Smooth muscle cell (in vitro differentiated cells): Measurements from ENCODE around the gene STAB1. TPM values are rescaled to one million over a fixed set of nuclear protein-coding genes. Genes with fewer than 3 reads are reported as not detected.

ENCODE experiments used
- DNase-seq: peaks from one replicate; lab custom pipeline; 2025; ENCODE audit not compliant: unreplicated experiment; lab: John Stamatoyannopoulos, UW
- H2AFZ ChIP-seq: fragments of 200-600 bp; sonication (generic); 2 replicates; pipeline ENCODE4 v1.6.0; 2016; ENCODE audit warnings: antibody characterized with exemption, low read depth, mild to moderate bottlenecking
- H3F3A ChIP-seq: fragments of 200-600 bp; sonication (generic); 2 replicates; pipeline ENCODE4 v1.6.0; 2017; ENCODE audit warnings: antibody characterized with exemption, low read depth
- H3K27ac ChIP-seq: fragments of 200-600 bp; sonication (generic); 2 replicates; pipeline ENCODE4 v1.5.1; 2016; ENCODE audit warnings: low read depth, mild to moderate bottlenecking
- H3K27me3 ChIP-seq: fragments of 200-600 bp; sonication (generic); 2 replicates; pipeline ENCODE4 v1.6.1; 2016; ENCODE audit warnings: low read depth, mild to moderate bottlenecking
- H3K36me3 ChIP-seq: fragments of 200-600 bp; sonication (generic); 2 replicates; pipeline ENCODE4 v1.5.1; 2016; ENCODE audit warnings: low read depth
- H3K4me1 ChIP-seq: fragments of 200-600 bp; sonication (generic); 2 replicates; pipeline ENCODE4 v1.5.1; 2016; ENCODE audit warnings: low read depth
- H3K4me2 ChIP-seq: fragments of 200-600 bp; sonication (generic); 2 replicates; pipeline ENCODE4 v1.6.0; 2016; ENCODE audit warnings: mild to moderate bottlenecking
- H3K4me3 ChIP-seq: fragments of 200-600 bp; sonication (generic); 2 replicates; pipeline ENCODE4 v1.5.1; 2016; ENCODE audit warnings: mild to moderate bottlenecking
- H3K79me2 ChIP-seq: fragments of 200-600 bp; sonication (generic); 2 replicates; pipeline ENCODE4 v1.6.0; 2016; ENCODE audit warnings: low read depth, mild to moderate bottlenecking
- H3K9ac ChIP-seq: fragments of 200-600 bp; sonication (generic); 2 replicates; pipeline ENCODE4 v1.6.0; 2016; ENCODE audit warnings: low read depth
- H3K9me3 ChIP-seq: fragments of 200-600 bp; sonication (generic); replicated peaks from 2 replicates; pipeline ENCODE4 v1.5.1; 2016; ENCODE audit warnings: low read depth
- H4K20me1 ChIP-seq: fragments of 200-600 bp; sonication (generic); 2 replicates; pipeline ENCODE4 v1.6.0; 2016; ENCODE audit warnings: low read depth
- WGBS: methylation state at CpG from one replicate; pipeline ENCODE4 v1.1.7; 2016; ENCODE audit warnings: low lambda C conversion rate; 5-methylcytosine and 5-hydroxymethylcytosine counted together
- polyA plus RNA-seq: library from polyadenylated mRNA; unstranded; fragments of >200 nt; fragmentation: Nextera tagmentation; extraction: Ambion mirVana; gene quantifications from 2 replicates; pipeline ENCODE4 v1.2.1, GENCODE V29; 2016
- total RNA-seq: library from RNA; depleted of rRNA; stranded (reverse); fragments of >200 nt; gene quantifications from 2 replicates; pipeline ENCODE4 v1.2.3, GENCODE V29; 2014
- TF ChIP-seq, protein P1 (sequence below): fragments of 200-600 bp; sonication (generic); IDR thresholded peaks from 2 replicates; pipeline ENCODE4 v1.5.1; 2017; ENCODE audit warnings: borderline replicate concordance, mild to moderate bottlenecking, antibody characterized with exemption; ENCODE audit not compliant: insufficient read depth, poor library complexity, severe bottlenecking

The STAB1 gene
- total and polyA plus RNA-seq, 2 experiments from 2014 or later, result 0.22 to 0.25 TPM

DNA sequence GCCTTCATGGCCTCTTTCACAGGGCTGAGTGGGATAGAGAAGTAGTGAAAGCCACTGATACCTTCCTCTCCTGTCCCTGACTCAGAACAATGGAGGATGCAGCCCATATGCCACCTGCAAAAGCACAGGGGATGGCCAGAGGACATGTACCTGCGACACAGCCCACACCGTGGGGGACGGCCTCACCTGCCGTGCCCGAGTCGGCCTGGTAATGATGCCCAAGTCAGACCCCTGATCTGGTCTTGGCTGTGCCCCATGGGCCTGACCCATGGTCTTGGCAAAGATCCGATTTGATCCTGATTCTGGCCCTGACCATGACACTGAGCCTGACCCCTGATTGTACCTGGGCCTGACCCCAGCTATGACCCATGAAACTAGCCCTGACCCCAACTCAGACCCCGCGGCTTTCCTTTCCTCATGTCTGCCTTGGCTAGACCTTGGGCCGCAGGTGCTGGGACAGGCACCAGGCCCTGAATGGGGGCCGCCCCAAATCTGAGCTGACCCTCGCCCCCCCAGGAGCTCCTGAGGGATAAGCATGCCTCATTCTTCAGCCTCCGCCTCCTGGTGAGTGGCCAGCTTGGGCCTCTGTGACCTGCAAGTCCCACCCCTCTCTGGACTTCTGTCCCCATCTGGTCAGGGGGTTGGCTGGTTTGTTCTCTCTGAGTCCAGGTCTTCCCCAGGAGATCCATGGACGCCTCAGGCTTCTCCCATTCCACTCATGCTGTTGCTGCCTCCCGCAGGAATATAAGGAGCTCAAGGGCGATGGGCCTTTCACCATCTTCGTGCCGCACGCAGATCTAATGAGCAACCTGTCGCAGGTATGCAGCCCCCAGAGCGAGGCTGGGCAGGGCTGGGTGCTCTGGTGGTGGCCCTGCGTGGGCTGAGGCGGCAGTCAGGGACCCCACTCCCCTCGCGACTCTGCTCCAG, 22.9 kb downstream of the STAB1 start:
- H3K4me2 ChIP-seq, result no peak overlapping the region
- no peaks in the 10 kb centered on the region for H3K27me3 ChIP-seq
- no peaks in the 10 kb centered on the region for H3K79me2 ChIP-seq
- no peak overlapping the region for H3K27ac ChIP-seq
- H3K36me3 ChIP-seq, result no peaks in the 10 kb centered on the region
- no peaks in the 10 kb centered on the region for H3K9me3 ChIP-seq
- H3K9ac ChIP-seq, result no peak overlapping the region
- H2AFZ ChIP-seq, result no peak overlapping the region
- H4K20me1 ChIP-seq, result no peaks in the 10 kb centered on the region
- TF ChIP-seq, protein P1, sequence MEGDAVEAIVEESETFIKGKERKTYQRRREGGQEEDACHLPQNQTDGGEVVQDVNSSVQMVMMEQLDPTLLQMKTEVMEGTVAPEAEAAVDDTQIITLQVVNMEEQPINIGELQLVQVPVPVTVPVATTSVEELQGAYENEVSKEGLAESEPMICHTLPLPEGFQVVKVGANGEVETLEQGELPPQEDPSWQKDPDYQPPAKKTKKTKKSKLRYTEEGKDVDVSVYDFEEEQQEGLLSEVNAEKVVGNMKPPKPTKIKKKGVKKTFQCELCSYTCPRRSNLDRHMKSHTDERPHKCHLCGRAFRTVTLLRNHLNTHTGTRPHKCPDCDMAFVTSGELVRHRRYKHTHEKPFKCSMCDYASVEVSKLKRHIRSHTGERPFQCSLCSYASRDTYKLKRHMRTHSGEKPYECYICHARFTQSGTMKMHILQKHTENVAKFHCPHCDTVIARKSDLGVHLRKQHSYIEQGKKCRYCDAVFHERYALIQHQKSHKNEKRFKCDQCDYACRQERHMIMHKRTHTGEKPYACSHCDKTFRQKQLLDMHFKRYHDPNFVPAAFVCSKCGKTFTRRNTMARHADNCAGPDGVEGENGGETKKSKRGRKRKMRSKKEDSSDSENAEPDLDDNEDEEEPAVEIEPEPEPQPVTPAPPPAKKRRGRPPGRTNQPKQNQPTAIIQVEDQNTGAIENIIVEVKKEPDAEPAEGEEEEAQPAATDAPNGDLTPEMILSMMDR, result no peak
- H3K4me1 ChIP-seq, result no peaks in the 10 kb centered on the region
- DNase-seq, result no peak
- no peak overlapping the region for H3K4me3 ChIP-seq
- WGBS, result 86% methylated on average over 25 of the region's 25 CpGs
- H3F3A ChIP-seq, result no peaks in the 10 kb centered on the region

DNA sequence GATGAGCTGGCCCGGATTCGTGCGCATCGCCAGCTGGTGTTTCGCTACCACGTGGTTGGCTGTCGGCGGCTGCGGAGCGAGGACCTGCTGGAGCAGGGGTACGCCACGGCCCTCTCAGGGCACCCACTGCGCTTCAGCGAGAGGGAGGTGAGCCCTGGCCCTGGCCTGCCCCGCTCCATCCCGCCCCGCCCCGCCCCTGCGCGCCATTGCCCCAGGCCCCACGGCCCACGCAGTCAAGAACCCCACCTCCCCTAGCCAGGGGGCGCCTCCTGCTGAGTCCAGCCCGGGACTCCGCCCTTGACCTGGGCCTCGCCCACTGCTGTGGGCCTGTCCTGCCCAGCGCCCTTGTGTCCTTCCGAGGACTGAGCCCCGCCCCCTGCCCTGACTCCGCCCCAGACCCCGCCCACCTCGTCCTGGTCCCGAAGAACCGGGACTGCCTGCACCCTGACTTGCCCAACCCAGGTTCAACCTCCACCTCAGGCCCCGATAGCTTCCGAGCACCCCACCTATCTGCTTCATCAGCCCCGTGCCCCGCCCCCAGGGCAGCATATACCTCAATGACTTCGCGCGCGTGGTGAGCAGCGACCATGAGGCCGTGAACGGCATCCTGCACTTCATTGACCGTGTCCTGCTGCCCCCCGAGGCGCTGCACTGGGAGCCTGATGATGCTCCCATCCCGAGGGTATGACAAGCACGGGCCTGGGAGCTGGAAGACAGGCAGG, 23.7 kb downstream of the STAB1 start:
- no peak overlapping the region for H2AFZ ChIP-seq
- H3K9ac ChIP-seq, result no peak overlapping the region
- no peak for DNase-seq
- H3K9me3 ChIP-seq, result no peaks in the 10 kb centered on the region
- no peaks in the 10 kb centered on the region for H3K79me2 ChIP-seq
- no peak overlapping the region for H3K27ac ChIP-seq
- 44% methylated on average over 28 of the region's 50 CpGs for WGBS
- no peaks in the 10 kb centered on the region for H3K4me1 ChIP-seq
- no peaks in the 10 kb centered on the region for H3K27me3 ChIP-seq
- H3K4me2 ChIP-seq, result no peak overlapping the region
- TF ChIP-seq, protein P1, result no peak
- no peaks in the 10 kb centered on the region for H3K36me3 ChIP-seq
- H4K20me1 ChIP-seq, result no peaks in the 10 kb centered on the region
- H3K4me3 ChIP-seq, result no peak overlapping the region
- H3F3A ChIP-seq, result no peaks in the 10 kb centered on the region

DNA sequence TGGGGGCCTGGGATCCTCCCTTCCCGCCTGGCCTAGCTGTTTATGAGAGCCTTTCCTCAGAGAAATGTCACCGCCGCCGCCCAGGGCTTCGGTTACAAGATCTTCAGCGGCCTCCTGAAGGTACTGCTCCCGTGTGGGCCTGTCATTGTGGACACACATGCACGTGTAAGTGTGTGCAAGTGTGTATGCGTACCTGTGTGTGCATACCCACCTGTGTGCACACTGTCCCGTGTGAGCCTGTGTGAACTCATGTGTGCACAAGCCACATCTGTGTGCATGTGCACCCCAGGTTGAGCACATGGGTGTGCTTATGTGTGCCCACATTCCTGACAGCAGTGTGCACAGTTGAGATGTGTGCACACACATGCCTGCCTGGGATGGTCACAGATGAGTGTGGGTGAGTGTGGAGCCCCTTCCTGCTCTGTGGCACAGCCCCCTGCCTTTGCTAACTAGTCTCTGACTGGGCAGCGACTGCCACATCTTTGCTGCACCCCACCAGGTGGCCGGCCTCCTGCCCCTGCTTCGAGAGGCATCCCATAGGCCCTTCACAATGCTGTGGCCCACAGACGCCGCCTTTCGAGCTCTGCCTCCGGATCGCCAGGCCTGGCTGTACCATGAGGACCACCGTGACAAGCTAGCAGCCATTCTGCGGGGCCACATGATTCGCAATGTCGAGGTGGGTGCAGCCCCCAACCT, 24.5 kb downstream of the STAB1 start:
- Histone ChIP-seq H3K9me3 (no peaks in the 10 kb centered on the region), H3K4me1 (no peaks in the 10 kb centered on the region), H3K36me3 (no peaks in the 10 kb centered on the region), H3K79me2 (no peaks in the 10 kb centered on the region), H2AFZ (no peak overlapping the region), H3K4me3 (no peak overlapping the region), H4K20me1 (peaks cover 6% of the 10 kb centered on the region), H3K9ac (no peak overlapping the region), H3K27ac (no peak overlapping the region), H3K4me2 (no peak overlapping the region), H3K27me3 (no peaks in the 10 kb centered on the region), H3F3A (no peaks in the 10 kb centered on the region)
- DNase-seq, result no peak
- WGBS, result 91% methylated on average over 21 of the region's 22 CpGs
- TF ChIP-seq, protein P1, result no peak
